H9 (cell line): Measurements from ENCODE around the gene DNAAF3. TPM values are rescaled to one million over a fixed set of nuclear protein-coding genes. Genes with fewer than 3 reads are reported as not detected.
A peak's percentile ranks its signal among the peaks of the same experiment; 100 is the strongest.

Experiments
- DNase-seq: peaks from one replicate; pipeline ENCODE4 v3.0.0-alpha.2; 2017
- H2AFZ ChIP-seq: one replicate; pipeline ENCODE4 v1.6.1; 2013; ENCODE audit warnings: mild to moderate bottlenecking, low read length, control low read depth, moderate library complexity
- H2AK5ac ChIP-seq: 2 replicates; pipeline ENCODE4 v1.6.1; 2013; ENCODE audit warnings: low read length, control low read depth, mixed read lengths; ENCODE audit not compliant: insufficient read length
- H2BK120ac ChIP-seq: one replicate; pipeline ENCODE4 v1.6.1; 2013; ENCODE audit warnings: low read depth, mild to moderate bottlenecking, low read length, control low read depth, inconsistent platforms; ENCODE audit not compliant: poor library complexity, severe bottlenecking
- H2BK12ac ChIP-seq: 2 replicates; pipeline ENCODE4 v1.6.1; 2013; ENCODE audit warnings: low read length, control low read depth, mixed read lengths, low read depth; ENCODE audit not compliant: insufficient read length
- H2BK15ac ChIP-seq: 2 replicates; pipeline ENCODE4 v1.6.1; 2013; ENCODE audit warnings: low read depth, low read length, control low read depth
- H2BK20ac ChIP-seq: one replicate; pipeline ENCODE4 v1.6.1; 2013; ENCODE audit warnings: low read depth, mild to moderate bottlenecking, low read length, control low read depth, inconsistent platforms; ENCODE audit not compliant: poor library complexity, severe bottlenecking
- H2BK5ac ChIP-seq: 2 replicates; pipeline ENCODE4 v1.6.1; 2013; ENCODE audit warnings: low read length, control low read depth, mixed read lengths; ENCODE audit not compliant: insufficient read length
- H3K14ac ChIP-seq: 2 replicates; pipeline ENCODE4 v1.6.1; 2013; ENCODE audit warnings: low read length, control low read depth; ENCODE audit not compliant: insufficient read depth
- H3K18ac ChIP-seq: 2 replicates; pipeline ENCODE4 v1.6.1; 2013; ENCODE audit warnings: low read depth, mild to moderate bottlenecking, mixed read lengths, low read length, control low read depth; ENCODE audit not compliant: insufficient read length
- H3K23ac ChIP-seq: 2 replicates; pipeline ENCODE4 v1.6.1; 2013; ENCODE audit warnings: low read length, control low read depth, mixed read lengths, low read depth; ENCODE audit not compliant: insufficient read length
- H3K23me2 ChIP-seq: 2 replicates; pipeline ENCODE4 v1.6.1; 2013; ENCODE audit warnings: low read depth, mild to moderate bottlenecking, mixed read lengths, low read length, control low read depth; ENCODE audit not compliant: insufficient read length, poor library complexity, severe bottlenecking
- H3K27ac ChIP-seq: 2 replicates; pipeline ENCODE4 v1.5.1; 2013; ENCODE audit warnings: low read length, control low read depth, mixed read lengths, low read depth; ENCODE audit not compliant: insufficient read length
- H3K27me3 ChIP-seq: 2 replicates; pipeline ENCODE4 v1.6.1; 2013; ENCODE audit warnings: low read length, control low read depth, inconsistent platforms; ENCODE audit not compliant: insufficient read depth
- H3K4ac ChIP-seq: 2 replicates; pipeline ENCODE4 v1.6.1; 2013; ENCODE audit warnings: low read depth, mild to moderate bottlenecking, control low read depth, inconsistent platforms, low read length, moderate library complexity
- H3K4me1 ChIP-seq: 2 replicates; pipeline ENCODE4 v1.6.1; 2013; ENCODE audit warnings: low read length, control low read depth, inconsistent platforms; ENCODE audit not compliant: insufficient read depth
- H3K4me2 ChIP-seq: 2 replicates; pipeline ENCODE4 v1.6.1; 2013; ENCODE audit warnings: low read length, control low read depth, mixed read lengths; ENCODE audit not compliant: insufficient read length, insufficient read depth
- H3K56ac ChIP-seq: 2 replicates; pipeline ENCODE4 v1.6.1; 2013; ENCODE audit warnings: low read depth, mild to moderate bottlenecking, mixed read lengths, low read length, control low read depth; ENCODE audit not compliant: insufficient read length
- H3K79me1 ChIP-seq: 2 replicates; pipeline ENCODE4 v1.6.1; 2013; ENCODE audit warnings: low read depth, mild to moderate bottlenecking, moderate library complexity, low read length, control low read depth, inconsistent platforms; ENCODE audit not compliant: insufficient read depth, poor library complexity, severe bottlenecking
- H3K79me2 ChIP-seq: 2 replicates; pipeline ENCODE4 v1.6.1; 2013; ENCODE audit warnings: low read length, control low read depth, inconsistent platforms; ENCODE audit not compliant: insufficient read depth
- H3K9ac ChIP-seq: 2 replicates; pipeline ENCODE4 v1.6.1; 2013; ENCODE audit warnings: low read length, control low read depth, mixed read lengths; ENCODE audit not compliant: insufficient read length; ENCODE audit errors: extremely low read depth
- H3K9me3 ChIP-seq: one replicate; pipeline ENCODE4 v1.6.1; 2013; ENCODE audit warnings: low read depth, low read length, inconsistent platforms; ENCODE audit not compliant: control insufficient read depth
- H3T11ph ChIP-seq: one replicate; pipeline ENCODE4 v1.6.1; 2013; ENCODE audit warnings: mild to moderate bottlenecking, low read length, control low read depth, inconsistent platforms
- H4K20me1 ChIP-seq: one replicate; pipeline ENCODE4 v1.6.1; 2013; ENCODE audit not compliant: control insufficient read depth, insufficient read length, insufficient read depth
- H4K5ac ChIP-seq: 2 replicates; pipeline ENCODE4 v1.6.1; 2013; ENCODE audit warnings: low read depth, mild to moderate bottlenecking, mixed read lengths, low read length, control low read depth; ENCODE audit not compliant: insufficient read length
- H4K8ac ChIP-seq: replicated peaks from 2 replicates; pipeline ENCODE4 v1.6.1; 2013; ENCODE audit warnings: low read length, control low read depth, mixed read lengths, low read depth; ENCODE audit not compliant: insufficient read length
- H4K91ac ChIP-seq: 2 replicates; pipeline ENCODE4 v1.6.1; 2013; ENCODE audit warnings: low read depth, mild to moderate bottlenecking, moderate library complexity, mixed read lengths, low read length, control low read depth; ENCODE audit not compliant: insufficient read length
- H3K27ac Mint-ChIP-seq, 3 experiments: 2 replicates in 2 of 3; 3 replicates in 1 of 3; pipeline ENCODE4 v1.8.0; 2020 to 2021; ENCODE audit warnings: mixed read lengths in 3 of 3, mild to moderate bottlenecking in 1 of 3, moderate library complexity in 1 of 3
- H3K27me3 Mint-ChIP-seq: 2 replicates; pipeline ENCODE4 v1.8.0; 2021; ENCODE audit warnings: low read depth, mild to moderate bottlenecking, moderate library complexity, mixed read lengths
- H3K36me3 Mint-ChIP-seq, 3 experiments: 2 replicates in 2 of 3; 3 replicates in 1 of 3; pipeline ENCODE4 v1.8.0; 2020 to 2021; ENCODE audit warnings: low read depth in 3 of 3, mixed read lengths in 3 of 3; ENCODE audit not compliant: insufficient read depth in 1 of 3
- H3K4me1 Mint-ChIP-seq, 2 experiments: 2 replicates each; pipeline ENCODE4 v1.8.0; 2020; ENCODE audit warnings: mixed read lengths in 2 of 2
- H3K4me3 Mint-ChIP-seq, 2 experiments: 2 replicates in 1 of 2; 3 replicates in 1 of 2; pipeline ENCODE4 v1.8.0; 2020 to 2021; ENCODE audit warnings: mild to moderate bottlenecking in 2 of 2, mixed read lengths in 2 of 2, moderate library complexity in 1 of 2
- H3K9me3 Mint-ChIP-seq, 2 experiments: 2 replicates in 1 of 2; 3 replicates in 1 of 2; pipeline ENCODE4 v1.8.0; 2020; ENCODE audit warnings: mild to moderate bottlenecking in 2 of 2, mixed read lengths in 2 of 2, moderate library complexity in 1 of 2
- WGBS: extraction: QIAGEN DNeasy Blood & Tissue Kit; methylation state at CpG from one replicate; pipeline ENCODE4 v1.1.7; 2013; ENCODE audit warnings: missing lambda C conversion rate, low lambda C conversion rate, mixed read lengths; ENCODE audit not compliant: insufficient read length; ENCODE audit errors: extremely low coverage; 5-methylcytosine and 5-hydroxymethylcytosine counted together
- total RNA-seq: library from RNA; stranded (reverse); gene quantifications from 2 replicates; pipeline ENCODE4 v1.2.1, GENCODE V29; 2021
- TF ChIP-seq, protein P1 (sequence below): fragments of 200-600 bp; sonication (generic); conservative IDR thresholded peaks from 3 replicates; pipeline ENCODE4 v1.8.0; 2021; ENCODE audit warnings: antibody characterized with exemption, mild to moderate bottlenecking

DNAAF3 gene
- total RNA-seq, 1 experiment from 2014 or later = 4.6 TPM

DNA sequence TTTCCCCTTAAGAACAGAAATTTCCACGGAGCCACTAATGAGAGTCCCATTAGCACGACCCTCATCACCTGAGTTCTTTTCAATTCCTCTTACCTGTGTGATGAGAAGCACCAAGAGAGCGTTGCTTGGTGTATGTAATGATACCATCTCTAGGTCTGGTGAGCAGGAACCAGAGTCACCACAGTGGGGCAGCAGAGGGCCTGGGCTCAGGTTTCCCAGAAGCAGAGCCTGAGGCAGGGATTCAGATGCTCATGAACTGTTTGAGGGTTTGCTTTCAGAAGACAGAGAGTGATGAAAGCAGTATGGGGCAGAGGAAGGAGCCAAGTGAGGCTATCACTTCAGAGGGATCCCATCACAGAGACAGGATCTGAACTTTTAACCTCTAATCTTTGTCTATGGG, 46.0 kb upstream of the DNAAF3 start:
- H3K27ac ChIP-seq = no peak overlapping the region
- peaks cover 24 to 46% of the 10 kb centered on the region in 2 experiments for H3K9me3 Mint-ChIP-seq
- H3K4me1 ChIP-seq = no peaks in the 10 kb centered on the region
- no peak overlapping the region for H4K8ac ChIP-seq
- no peak overlapping the region for H3K18ac ChIP-seq
- TF ChIP-seq, protein P1, sequence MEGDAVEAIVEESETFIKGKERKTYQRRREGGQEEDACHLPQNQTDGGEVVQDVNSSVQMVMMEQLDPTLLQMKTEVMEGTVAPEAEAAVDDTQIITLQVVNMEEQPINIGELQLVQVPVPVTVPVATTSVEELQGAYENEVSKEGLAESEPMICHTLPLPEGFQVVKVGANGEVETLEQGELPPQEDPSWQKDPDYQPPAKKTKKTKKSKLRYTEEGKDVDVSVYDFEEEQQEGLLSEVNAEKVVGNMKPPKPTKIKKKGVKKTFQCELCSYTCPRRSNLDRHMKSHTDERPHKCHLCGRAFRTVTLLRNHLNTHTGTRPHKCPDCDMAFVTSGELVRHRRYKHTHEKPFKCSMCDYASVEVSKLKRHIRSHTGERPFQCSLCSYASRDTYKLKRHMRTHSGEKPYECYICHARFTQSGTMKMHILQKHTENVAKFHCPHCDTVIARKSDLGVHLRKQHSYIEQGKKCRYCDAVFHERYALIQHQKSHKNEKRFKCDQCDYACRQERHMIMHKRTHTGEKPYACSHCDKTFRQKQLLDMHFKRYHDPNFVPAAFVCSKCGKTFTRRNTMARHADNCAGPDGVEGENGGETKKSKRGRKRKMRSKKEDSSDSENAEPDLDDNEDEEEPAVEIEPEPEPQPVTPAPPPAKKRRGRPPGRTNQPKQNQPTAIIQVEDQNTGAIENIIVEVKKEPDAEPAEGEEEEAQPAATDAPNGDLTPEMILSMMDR = peak; percentile 59; the same call in 2 of the 3 replicates
- no peaks in the 10 kb centered on the region for H3K79me1 ChIP-seq
- H3K27me3 ChIP-seq = no peaks in the 10 kb centered on the region
- H4K20me1 ChIP-seq = peaks cover 2% of the 10 kb centered on the region
- no CpG with 5 or more reads among the region's 3 CpGs for WGBS
- H3K36me3 Mint-ChIP-seq = peaks cover 0 to 9% (median 6%) of the 10 kb centered on the region in 3 experiments; a peak in 5 of 7 replicates
- H2BK20ac ChIP-seq = no peak overlapping the region
- H3K14ac ChIP-seq = no peak overlapping the region
- no peak overlapping the region for H2AFZ ChIP-seq
- no peaks in the 10 kb centered on the region for H3K9me3 ChIP-seq
- H2BK15ac ChIP-seq = no peak overlapping the region
- peaks cover 45% of the 10 kb centered on the region for H3K27me3 Mint-ChIP-seq
- no peak overlapping the region for H3K27ac Mint-ChIP-seq
- no peaks in the 10 kb centered on the region for H3K79me2 ChIP-seq
- H3K9ac ChIP-seq = no peak overlapping the region
- H2AK5ac ChIP-seq = no peak overlapping the region
- no peak overlapping the region for H3T11ph ChIP-seq
- no peak overlapping the region for H2BK5ac ChIP-seq
- no peak overlapping the region for H2BK12ac ChIP-seq
- no peak overlapping the region for H4K5ac ChIP-seq
- peaks cover 11 to 13% of the 10 kb centered on the region in 2 experiments for H3K4me1 Mint-ChIP-seq
- H3K4me3 Mint-ChIP-seq = no peak overlapping the region; a peak in 1 of 5 replicates
- DNase-seq = no peak
- H3K4ac ChIP-seq = no peak overlapping the region
- H3K4me2 ChIP-seq = no peak overlapping the region
- no peak overlapping the region for H2BK120ac ChIP-seq
- no peak overlapping the region for H3K23ac ChIP-seq
- H4K91ac ChIP-seq = no peak overlapping the region
- H3K23me2 ChIP-seq = peaks cover 3% of the 10 kb centered on the region
- H3K56ac ChIP-seq = no peak overlapping the region
